Fibroblast of lung (primary cell): ENCODE measurements around the gene IFNA8. TPM values are rescaled to one million over a fixed set of nuclear protein-coding genes. Genes with fewer than 3 reads are reported as not detected.

Experiments
- DNase-seq, 2 donors: peaks; one replicate each; pipeline versions ENCODE4 v3.0.0 to v3.0.0-alpha.2; 2010; ENCODE audit warnings: low read depth in 2 of 2
- H2AFZ ChIP-seq: 2 replicates; pipeline ENCODE4 v1.5.1; 2012; ENCODE audit warnings: low read length, control low read depth, inconsistent platforms
- H3K27ac ChIP-seq: 2 replicates; pipeline ENCODE4 v1.5.1; 2011; ENCODE audit warnings: low read length, control low read depth; ENCODE audit not compliant: insufficient read depth
- H3K27me3 ChIP-seq: 2 replicates; pipeline ENCODE4 v1.5.1; 2011; ENCODE audit warnings: mild to moderate bottlenecking, low read length; ENCODE audit not compliant: control insufficient read depth, insufficient read depth
- H3K36me3 ChIP-seq: 2 replicates; pipeline ENCODE4 v1.5.1; 2011; ENCODE audit warnings: low read length; ENCODE audit not compliant: control insufficient read depth, insufficient read depth
- H3K4me1 ChIP-seq: 2 replicates; pipeline ENCODE4 v1.5.1; 2011; ENCODE audit warnings: low read length; ENCODE audit not compliant: control insufficient read depth, insufficient read depth; ENCODE audit errors: extremely low read depth
- H3K4me2 ChIP-seq: 2 replicates; pipeline ENCODE4 v1.5.1; 2011; ENCODE audit warnings: low read length, control low read depth; ENCODE audit not compliant: insufficient read depth; ENCODE audit errors: extremely low read depth
- H3K4me3 ChIP-seq, 4 experiments: fragments of 200-600 bp in 1 of 4; sonication (generic) in 1 of 4; replicated peaks in 1 of 4; 2 replicates each; pipeline ENCODE4 v1.5.1; 2011 to 2016; ENCODE audit warnings: low read length in 4 of 4, low read depth in 3 of 4, mild to moderate bottlenecking in 3 of 4, control low read depth in 2 of 4, inconsistent platforms in 1 of 4, mixed read lengths in 1 of 4; ENCODE audit not compliant: insufficient read depth in 1 of 4; ENCODE audit errors: control extremely low read depth in 1 of 4
- H3K79me2 ChIP-seq: 2 replicates; pipeline ENCODE4 v1.5.1; 2012; ENCODE audit warnings: mild to moderate bottlenecking, low read length, inconsistent platforms; ENCODE audit not compliant: control insufficient read depth, insufficient read depth
- H3K9ac ChIP-seq: 2 replicates; pipeline ENCODE4 v1.5.1; 2011; ENCODE audit warnings: mild to moderate bottlenecking, low read length, control low read depth; ENCODE audit not compliant: insufficient read depth
- H3K9me3 ChIP-seq: 2 replicates; pipeline ENCODE4 v1.5.1; 2012; ENCODE audit warnings: low read depth, low read length; ENCODE audit not compliant: control insufficient read depth, insufficient read depth
- H4K20me1 ChIP-seq: 2 replicates; pipeline ENCODE4 v1.5.1; 2011; ENCODE audit warnings: low read length; ENCODE audit not compliant: control insufficient read depth, insufficient read depth; ENCODE audit errors: extremely low read depth
- CTCF ChIP-seq, 2 donors: IDR thresholded peaks in 1 of 2; conservative IDR thresholded peaks in 1 of 2; 1 replicate in 1 of 2; 2 replicates in 1 of 2; pipeline ENCODE4 v1.5.1; 2011 to 2012; ENCODE audit warnings: low read length in 2 of 2, control low read depth in 1 of 2, inconsistent platforms in 1 of 2, low read depth in 1 of 2, mild to moderate bottlenecking in 1 of 2
- EZH2 ChIP-seq: IDR thresholded peaks from 2 replicates; pipeline ENCODE4 v1.5.1; 2012; ENCODE audit warnings: low read length, control low read depth, mild to moderate bottlenecking; ENCODE audit errors: missing control alignments
- polyA plus RNA-seq, 2 donors: library from polyadenylated mRNA; depleted of rRNA in 1 of 2; stranded (reverse) in 1 of 2; unstranded in 1 of 2; fragments of >200 nt; gene quantifications; 2 replicates each; pipeline ENCODE4 v1.2.1, GENCODE V29; 2011 to 2012; ENCODE audit warnings: missing spikeins in 1 of 2
- total RNA-seq: library from RNA; depleted of rRNA; stranded (reverse); fragments of >200 nt; gene quantifications from 2 replicates; pipeline ENCODE4 v1.2.1, GENCODE V29; 2014

IFNA8 gene
- total and polyA plus RNA-seq, 2 donors (not counting 1 experiment from before 2014, with no cell fraction given): not detected

DNA sequence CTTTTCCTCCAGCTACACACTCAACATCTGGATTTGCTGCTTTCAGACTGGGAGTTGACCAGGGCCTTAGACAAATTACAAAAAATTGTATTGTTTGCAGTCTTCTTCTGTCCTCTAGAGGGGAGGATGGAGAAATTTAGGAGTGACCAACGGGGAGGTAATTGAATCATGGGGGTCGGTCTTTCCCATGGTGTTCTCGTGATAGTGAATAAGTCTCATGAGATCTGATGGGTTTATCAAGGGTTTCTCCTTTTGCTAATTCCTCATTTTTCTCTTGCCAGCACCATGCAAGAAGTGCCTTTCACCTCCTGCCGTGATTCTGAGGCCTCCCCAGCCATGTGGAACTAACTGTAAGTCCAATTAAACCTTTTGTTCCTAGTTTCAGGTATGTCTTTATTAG, 4.2 kb downstream of the IFNA8 start:
- Histone ChIP-seq H3K4me2 (no peak overlapping the region), H3K4me1 (no peaks in the 10 kb centered on the region), H3K79me2 (no peaks in the 10 kb centered on the region), H3K9ac (no peak overlapping the region), H3K36me3 (no peaks in the 10 kb centered on the region), H3K27ac (no peak overlapping the region), H3K9me3 (no peaks in the 10 kb centered on the region), H3K4me3 (no peak overlapping the region), H4K20me1 (no peaks in the 10 kb centered on the region), H3K27me3 (peaks cover 2% of the 10 kb centered on the region), H2AFZ (no peak overlapping the region)
- DNase-seq: no peak
- no peak for TF ChIP-seq CTCF (conservative IDR thresholded peaks at IDR 0.05 in 1 of 2, IDR thresholded peaks at IDR 0.05 in 1 of 2; ENCODE audit: low read depth in 1 of 2, low read length in 2 of 2)
- no peak for TF ChIP-seq EZH2

GRCh38 chr9:21413624-21414023, 4.7 kb downstream of the IFNA8 start:
- DNase-seq: no peak
- no peak overlapping the region for H2AFZ ChIP-seq

GRCh38 chr9:21414220-21414940, 5.5 kb downstream of the IFNA8 start:
- Histone ChIP-seq H3K4me1 (no peaks in the 10 kb centered on the region), H3K4me2 (no peak overlapping the region), H2AFZ (no peak overlapping the region), H3K27ac (no peak overlapping the region), H4K20me1 (no peaks in the 10 kb centered on the region), H3K9ac (no peak overlapping the region), H3K27me3 (peaks cover 2% of the 10 kb centered on the region), H3K36me3 (no peaks in the 10 kb centered on the region), H3K4me3 (no peak overlapping the region), H3K79me2 (no peaks in the 10 kb centered on the region), H3K9me3 (no peaks in the 10 kb centered on the region)
- no peak for DNase-seq
- TF ChIP-seq CTCF (conservative IDR thresholded peaks at IDR 0.05 in 1 of 2, IDR thresholded peaks at IDR 0.05 in 1 of 2; ENCODE audit: low read depth in 1 of 2, low read length in 2 of 2) (no peak), EZH2 (no peak)

More at GRCh38 chr9:21413624-21414023, 4.7 kb downstream of the IFNA8 start:
- Histone ChIP-seq H3K36me3 (no peaks in the 10 kb centered on the region), H3K27ac (no peak overlapping the region), H3K27me3 (peaks cover 2% of the 10 kb centered on the region), H3K79me2 (no peaks in the 10 kb centered on the region), H3K4me1 (no peaks in the 10 kb centered on the region), H3K4me3 (no peak overlapping the region), H3K9ac (no peak overlapping the region), H4K20me1 (no peaks in the 10 kb centered on the region), H3K9me3 (no peaks in the 10 kb centered on the region), H3K4me2 (no peak overlapping the region)
- TF ChIP-seq CTCF (conservative IDR thresholded peaks at IDR 0.05 in 1 of 2, IDR thresholded peaks at IDR 0.05 in 1 of 2; ENCODE audit: low read depth in 1 of 2, low read length in 2 of 2) (peak in 1 of 2 donors; percentile 31), EZH2 (no peak)
